PFSK-1 (cell line): ENCODE measurements around the gene CHRND.

ENCODE experiments used
- POLR2AphosphoS5 ChIP-seq: IDR thresholded peaks from 2 replicates; pipeline ENCODE4 v1.6.1; 2012; ENCODE audit warnings: low read depth, mild to moderate bottlenecking, control low read depth, low read length, moderate library complexity
- TAF1 ChIP-seq: IDR thresholded peaks from 2 replicates; pipeline ENCODE4 v1.6.1; 2012; ENCODE audit warnings: low read length, control low read depth, borderline replicate concordance; ENCODE audit not compliant: insufficient read depth

- TF ChIP-seq TAF1: no peak
- no peak for TF ChIP-seq POLR2AphosphoS5
Measured at GRCh38 chr2:232501794-232502390, 24.1 kb upstream of the CHRND start.
